LoVo (cell line): Measurements from ENCODE around the gene PRDM4.
"Not testable (repeated sequence)": the region's sequence is repeated elsewhere in the genome, so short reads cannot be mapped to it uniquely, and the experiment has no call there.

Experiments used
- DNase-seq: peaks from one replicate; pipeline ENCODE4 v3.0.0-alpha.2; 2016; ENCODE audit warnings: low spot score

Gene PRDM4

GRCh38 chr12:107695772-107696171 is 65.2 kb downstream of the PRDM4 start:
- not testable (repeated sequence) for DNase-seq

GRCh38 chr12:107685360-107686248 is 75.3 kb downstream of the PRDM4 start, which contains the start of gene PWP1:
Gene PWP1, plus strand, starts transcription at chr12:107685799. Its CDS starts 101 bp downstream, at chr12:107685900.
- DNase-seq = peak; percentile 100

- peak; percentile 82 for DNase-seq
These were observed 76.0 kb downstream of the PRDM4 start for GRCh38 chr12:107684990-107685359.

- no peak for DNase-seq
These were observed 76.7 kb downstream of the PRDM4 start for GRCh38 chr12:107684029-107684795.
